ENCODE measurements around the gene FXYD3.

DNA sequence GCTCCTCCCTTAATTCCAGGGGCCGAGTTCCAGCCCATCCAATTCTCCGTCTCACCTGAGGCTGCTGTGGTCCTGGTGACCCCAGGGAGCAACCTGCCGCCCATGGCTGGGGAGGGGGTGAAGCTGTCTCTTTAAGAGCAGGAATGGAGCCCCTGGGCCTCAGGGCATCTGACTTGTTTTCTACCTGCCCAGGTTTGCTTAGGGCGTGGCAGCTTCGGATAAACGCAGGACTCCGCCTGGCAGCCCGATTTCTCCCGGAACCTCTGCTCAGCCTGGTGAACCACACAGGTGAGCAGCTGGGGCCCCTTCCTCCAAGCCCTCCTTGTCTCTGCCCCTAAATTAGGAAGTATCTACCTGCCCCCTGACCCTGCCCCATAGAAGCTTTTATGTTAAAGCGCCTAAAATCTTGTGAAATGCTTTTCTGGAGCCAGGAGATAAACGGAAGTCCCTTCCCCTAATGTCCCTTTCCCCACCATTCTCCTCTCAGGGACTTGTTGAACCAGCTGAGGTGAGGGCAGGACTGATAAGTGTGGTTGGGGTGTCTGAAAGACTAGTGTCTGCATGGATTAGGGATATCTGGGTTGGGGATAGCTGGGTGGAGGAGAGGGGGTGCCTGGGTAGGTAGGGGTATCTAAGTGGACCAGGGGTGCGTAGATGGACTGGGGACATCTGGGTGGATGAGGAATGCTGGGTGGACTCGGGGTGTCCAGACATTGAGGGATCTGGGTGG is 614 bp downstream of the FXYD3 start:
- TF ChIP-seq CTCF (IDR thresholded peaks at IDR 0.05; ENCODE audit: low read depth, low read length, missing input control) (no peak), GABPA (IDR thresholded peaks at IDR 0.05 in 1 of 2, conservative IDR thresholded peaks at IDR 0.05 in 1 of 2) (no peak), TAF1 (conservative IDR thresholded peaks at IDR 0.05) (no peak), YY1 (IDR thresholded peaks at IDR 0.05) (no peak), RAD21 (IDR thresholded peaks at IDR 0.05) (no peak)
- TF ChIP-seq, protein P1, sequence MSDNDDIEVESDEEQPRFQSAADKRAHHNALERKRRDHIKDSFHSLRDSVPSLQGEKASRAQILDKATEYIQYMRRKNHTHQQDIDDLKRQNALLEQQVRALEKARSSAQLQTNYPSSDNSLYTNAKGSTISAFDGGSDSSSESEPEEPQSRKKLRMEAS (IDR thresholded peaks at IDR 0.05) = no peak

Measured in liver (tissue), 3 donors.